Omental fat pad (tissue), 4 donors: Measurements from ENCODE around the gene C14orf93. TPM values are rescaled to one million over a fixed set of nuclear protein-coding genes. Genes with fewer than 3 reads are reported as not detected.
"Not testable (repeated sequence)": the region's sequence is repeated elsewhere in the genome, so short reads cannot be mapped to it uniquely, and the experiment has no call there.

ENCODE experiments used
- ATAC-seq: fragments of 150-250 bp; one replicate; pipeline ENCODE4 v1.9.1; 2016; ENCODE audit warnings: mild to moderate bottlenecking, moderate library complexity; ENCODE audit not compliant: low FRiP score
- DNase-seq: peaks from one replicate; pipeline ENCODE4 v3.0.0-alpha.2; 2019; ENCODE audit warnings: low spot score
- total RNA-seq, 4 donors: library from RNA; depleted of rRNA; stranded (reverse); fragments of >200 nt; gene quantifications; one replicate each; pipeline ENCODE4 v1.1.0, GENCODE V29; 2016
- TF ChIP-seq, protein P1 (sequence below), 3 donors: fragments of 450-650 bp; IDR thresholded peaks; one replicate each; pipeline ENCODE4 v1.5.1; 2016 to 2017; ENCODE audit warnings: antibody characterized with exemption in 3 of 3, mild to moderate bottlenecking in 3 of 3, moderate library complexity in 2 of 3

The C14orf93 gene
- total RNA-seq, 4 donors from 2014 or later = 6.0 to 12.2 (median 8.4) TPM

DNA sequence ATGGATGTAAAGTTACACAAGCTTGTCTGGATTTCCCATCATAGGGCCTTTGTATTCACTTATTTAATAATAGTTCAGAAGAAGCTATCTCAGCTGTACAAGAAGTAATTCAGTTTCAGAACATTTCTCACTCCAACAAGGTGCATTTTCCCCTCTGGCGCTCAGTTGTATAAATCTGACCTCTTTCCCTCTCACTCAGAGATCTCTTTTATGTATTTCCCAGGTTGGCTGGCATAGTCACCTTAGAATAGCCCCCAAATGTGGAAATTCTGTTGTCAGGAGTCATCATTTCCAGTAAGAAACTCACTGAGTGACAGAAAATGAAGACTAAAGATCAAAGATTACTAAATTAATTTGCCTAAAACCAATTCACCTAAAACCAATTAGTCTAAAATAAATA, 38.8 kb downstream of the C14orf93 start:
- TF ChIP-seq, protein P1, sequence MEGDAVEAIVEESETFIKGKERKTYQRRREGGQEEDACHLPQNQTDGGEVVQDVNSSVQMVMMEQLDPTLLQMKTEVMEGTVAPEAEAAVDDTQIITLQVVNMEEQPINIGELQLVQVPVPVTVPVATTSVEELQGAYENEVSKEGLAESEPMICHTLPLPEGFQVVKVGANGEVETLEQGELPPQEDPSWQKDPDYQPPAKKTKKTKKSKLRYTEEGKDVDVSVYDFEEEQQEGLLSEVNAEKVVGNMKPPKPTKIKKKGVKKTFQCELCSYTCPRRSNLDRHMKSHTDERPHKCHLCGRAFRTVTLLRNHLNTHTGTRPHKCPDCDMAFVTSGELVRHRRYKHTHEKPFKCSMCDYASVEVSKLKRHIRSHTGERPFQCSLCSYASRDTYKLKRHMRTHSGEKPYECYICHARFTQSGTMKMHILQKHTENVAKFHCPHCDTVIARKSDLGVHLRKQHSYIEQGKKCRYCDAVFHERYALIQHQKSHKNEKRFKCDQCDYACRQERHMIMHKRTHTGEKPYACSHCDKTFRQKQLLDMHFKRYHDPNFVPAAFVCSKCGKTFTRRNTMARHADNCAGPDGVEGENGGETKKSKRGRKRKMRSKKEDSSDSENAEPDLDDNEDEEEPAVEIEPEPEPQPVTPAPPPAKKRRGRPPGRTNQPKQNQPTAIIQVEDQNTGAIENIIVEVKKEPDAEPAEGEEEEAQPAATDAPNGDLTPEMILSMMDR (IDR thresholded peaks at IDR 0.05) = no peak
- no peak for DNase-seq
- ATAC-seq = no peak

DNA sequence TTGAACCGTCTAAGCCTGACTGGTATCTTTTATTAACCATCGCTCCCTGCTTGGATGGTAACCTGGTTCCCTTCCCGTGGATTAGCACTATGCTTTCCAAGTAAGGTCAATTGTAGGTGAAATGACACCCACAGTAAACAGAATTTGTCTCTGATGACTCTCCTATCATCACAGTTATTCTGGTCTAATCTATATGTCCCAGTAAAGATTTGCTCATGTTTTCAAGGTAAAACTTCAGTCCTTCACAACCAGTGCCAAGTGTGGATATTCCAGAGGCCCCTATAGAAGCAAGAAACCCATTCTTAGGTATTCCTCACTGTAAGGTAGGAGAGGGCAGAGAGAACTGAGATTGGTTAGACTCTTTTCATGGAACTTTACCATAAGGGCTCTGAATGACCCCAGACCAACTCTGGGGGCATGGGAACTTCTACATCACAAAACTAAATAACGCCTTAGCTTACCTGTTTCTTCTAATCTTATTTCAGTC, 43.1 kb downstream of the C14orf93 start:
- no peak for DNase-seq
- no peak for ATAC-seq
- TF ChIP-seq, protein P1 (IDR thresholded peaks at IDR 0.05) = no peak

DNA sequence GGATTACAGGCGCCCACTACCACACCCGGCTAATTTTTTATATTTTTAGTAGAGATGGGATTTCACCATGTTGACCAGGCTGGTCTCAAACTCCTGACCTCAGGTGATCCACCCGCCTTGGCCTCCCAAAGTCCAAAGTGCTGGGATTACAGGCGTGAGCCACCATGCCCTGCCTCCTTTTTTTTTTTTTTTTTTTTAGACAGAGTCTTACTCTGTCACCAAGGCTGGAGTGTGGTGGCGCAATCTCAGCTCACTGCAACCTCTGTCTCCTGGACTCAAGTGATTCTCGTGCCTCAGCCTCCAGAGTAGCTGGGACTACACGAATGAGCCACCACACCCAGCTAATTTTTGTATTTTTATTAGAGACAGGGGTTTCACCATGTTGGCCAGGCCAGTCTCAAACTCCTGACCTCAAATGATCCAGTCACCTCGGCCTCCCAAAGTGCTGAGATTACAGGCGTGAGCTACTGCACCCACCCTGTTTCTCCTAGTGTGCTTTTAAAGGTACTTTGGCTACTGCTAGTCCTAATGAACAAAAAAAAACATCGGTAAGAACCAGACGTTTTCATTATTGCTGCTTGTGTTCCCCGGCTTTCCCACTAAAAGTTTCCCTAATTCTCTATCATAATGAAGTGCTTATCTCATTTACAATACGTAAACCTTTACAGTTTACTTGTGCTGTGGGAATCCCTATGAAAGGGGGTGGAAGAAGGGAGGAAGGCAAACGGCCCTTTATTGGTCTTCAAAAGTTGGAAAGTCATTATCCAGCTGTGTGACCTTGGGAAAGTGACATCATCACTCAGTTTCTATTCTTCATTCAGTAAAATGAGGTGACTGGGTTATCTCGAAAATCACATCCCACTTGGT, 43.8 kb downstream of the C14orf93 start:
- DNase-seq, ATAC-seq: not testable (repeated sequence)

DNA sequence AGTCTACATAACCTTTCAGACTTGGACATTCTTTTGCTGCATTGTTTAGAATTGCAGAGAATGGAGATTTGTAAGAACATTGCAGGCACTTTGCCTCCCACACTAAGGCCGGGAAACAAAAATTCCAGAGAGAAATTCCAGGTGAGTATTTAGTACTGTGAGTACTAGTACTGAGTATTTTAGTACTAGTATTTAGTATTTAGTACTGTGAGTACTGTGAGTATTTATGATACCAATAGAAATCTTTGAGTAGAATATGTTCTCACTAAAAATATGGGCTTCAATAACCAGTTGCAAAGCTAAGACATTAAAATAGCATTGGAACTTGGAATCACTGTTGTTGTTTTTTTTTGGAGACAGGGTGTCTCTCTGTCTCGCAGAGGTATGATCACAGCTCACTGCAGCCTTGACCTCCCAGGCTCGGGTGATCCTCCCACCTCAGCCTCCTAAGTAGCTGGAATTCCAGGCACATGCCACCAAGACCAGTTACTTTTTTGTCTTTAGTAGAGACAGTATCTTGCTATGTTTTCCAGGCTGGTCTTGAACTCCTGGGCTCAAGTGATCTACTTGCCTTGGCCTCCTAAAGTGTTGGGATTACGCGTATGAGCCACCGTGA, 47.8 kb downstream of the C14orf93 start:
- DNase-seq (no peak), ATAC-seq (no peak)
- TF ChIP-seq, protein P1 (IDR thresholded peaks at IDR 0.05) = no peak

DNA sequence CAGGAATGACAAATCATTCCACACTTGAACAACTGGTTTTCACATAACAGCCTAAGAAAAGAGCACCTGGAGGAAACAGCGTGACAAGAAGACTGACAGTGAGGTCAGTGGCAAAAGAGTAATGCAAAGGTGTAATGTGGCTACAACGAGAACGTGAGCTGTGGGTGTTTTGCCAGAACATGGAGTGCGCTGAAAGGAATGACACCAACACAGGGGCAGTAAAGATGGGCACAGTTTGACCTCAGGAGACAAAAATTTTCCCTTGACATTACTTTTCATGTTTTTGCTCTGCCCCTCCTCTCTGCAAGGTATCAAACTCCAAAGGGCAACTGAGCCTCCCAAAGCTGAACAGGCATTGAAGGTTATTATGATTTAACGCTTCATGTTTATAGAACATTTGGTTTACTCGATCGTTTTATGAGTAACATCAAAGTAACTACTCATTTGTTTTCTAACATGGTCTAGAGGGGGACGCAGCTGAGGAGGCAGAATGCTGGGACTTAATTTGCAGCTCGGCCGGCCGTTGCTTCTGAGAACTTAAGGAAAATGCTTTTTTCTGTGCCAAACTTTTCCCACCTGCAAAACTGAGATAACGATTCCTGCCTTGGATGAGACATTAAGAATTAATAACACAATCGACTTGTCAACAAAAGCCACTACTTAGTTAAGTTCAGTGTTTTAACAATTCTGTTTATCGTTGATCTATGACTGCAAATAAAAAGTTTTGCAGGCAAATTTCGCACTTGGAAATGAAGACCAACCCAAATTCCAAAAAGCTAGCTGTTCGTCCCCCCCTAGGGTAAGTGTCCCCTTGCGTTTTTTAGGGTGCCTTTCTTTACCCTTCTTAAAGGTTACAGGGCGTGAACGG, 54.0 kb downstream of the C14orf93 start:
- TF ChIP-seq, protein P1 (IDR thresholded peaks at IDR 0.05) = no peak
- no peak for DNase-seq
- no peak for ATAC-seq

DNA sequence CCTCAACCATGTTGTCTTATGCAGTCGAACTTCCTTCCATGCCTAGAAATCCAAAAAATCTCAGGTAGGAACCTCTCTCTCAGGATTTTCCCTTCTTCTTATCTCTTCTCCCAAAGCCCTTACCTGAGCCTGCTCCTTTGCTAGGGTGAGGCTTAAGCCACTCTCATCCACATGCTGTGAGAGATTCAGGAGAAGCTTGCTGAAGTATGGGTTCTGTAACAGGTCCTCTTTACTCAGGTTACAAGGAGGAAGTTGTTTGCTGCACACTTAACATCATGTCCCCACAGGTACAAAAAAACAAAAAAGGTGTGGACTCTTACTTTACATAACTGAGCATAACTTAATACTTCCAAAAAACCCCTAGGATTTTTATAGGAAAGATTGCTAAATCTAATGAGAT, 57.5 kb downstream of the C14orf93 start:
- TF ChIP-seq, protein P1 (IDR thresholded peaks at IDR 0.05) = no peak
- ATAC-seq (no peak), DNase-seq (no peak)

DNA sequence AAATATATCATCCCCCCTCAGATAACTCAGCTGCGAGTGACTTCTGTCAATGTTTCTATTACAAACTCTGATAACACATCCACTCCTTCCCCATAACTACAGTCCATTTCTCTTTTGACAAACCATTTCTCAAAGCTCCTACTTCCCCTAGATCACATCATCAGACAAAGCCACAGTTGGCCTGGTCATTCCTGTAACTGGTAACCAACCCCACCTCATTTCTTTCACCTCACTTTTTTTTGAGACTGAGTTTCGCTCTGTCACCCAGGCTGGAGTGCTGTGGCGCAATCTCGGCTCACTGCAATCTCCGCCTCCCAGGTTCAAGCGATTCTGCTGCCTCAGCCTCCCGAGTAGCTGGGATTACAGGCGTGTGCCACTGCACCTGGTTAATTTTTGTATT, 58.1 kb downstream of the C14orf93 start:
- not testable (repeated sequence) for ATAC-seq, DNase-seq
